SKM-1 treated with dmso at 0.1 percent for 144 hours (cell line): Measurements from ENCODE around the gene CFP.
"Not testable (repeated sequence)": the region's sequence is repeated elsewhere in the genome, so short reads cannot be mapped to it uniquely, and the experiment has no call there.

Experiments
- DNase-seq: peaks from one replicate; lab custom pipeline; 2025; ENCODE audit not compliant: unreplicated experiment; lab: John Stamatoyannopoulos, UW

The CFP gene

DNA sequence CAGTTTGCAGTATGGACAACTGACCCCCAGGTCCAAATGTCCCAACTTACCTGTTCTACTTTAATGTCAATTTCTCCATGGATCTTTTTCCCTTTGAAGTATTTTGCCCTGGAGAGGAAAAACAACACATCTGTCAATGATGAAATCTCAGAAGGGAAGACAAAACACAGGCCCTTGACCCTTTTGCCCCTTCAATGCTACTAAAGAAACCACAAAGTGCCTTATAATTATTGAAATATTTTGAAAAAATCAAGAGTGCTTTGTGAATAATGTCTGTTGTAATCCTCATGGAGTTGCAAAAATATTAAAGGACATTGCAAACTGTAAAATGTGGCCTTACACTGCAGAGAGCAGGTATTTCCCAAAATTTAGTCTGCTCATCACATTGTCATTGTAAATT is 22.6 kb downstream of the CFP start:
- no peak for DNase-seq

DNA sequence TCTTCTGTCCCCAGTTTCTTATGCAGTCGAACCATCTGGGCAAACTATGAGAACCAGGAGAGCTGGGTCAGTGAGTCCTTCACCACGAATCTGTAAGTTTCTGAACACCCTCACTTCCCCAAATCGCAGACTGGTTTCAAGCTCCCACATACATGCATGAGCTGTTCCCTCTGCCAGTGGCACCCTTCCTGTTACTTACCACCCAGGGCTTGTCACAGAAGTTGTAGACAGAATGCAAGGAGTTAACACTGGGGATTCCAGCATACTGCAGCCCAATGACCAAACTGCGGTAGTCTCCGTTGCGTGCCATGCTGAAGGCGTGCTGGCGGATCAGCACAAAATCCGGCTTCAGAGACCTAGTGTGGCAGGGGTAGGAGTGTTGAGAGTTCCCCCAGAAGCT is 24.7 kb downstream of the CFP start:
- peak; percentile 12 for DNase-seq

DNA sequence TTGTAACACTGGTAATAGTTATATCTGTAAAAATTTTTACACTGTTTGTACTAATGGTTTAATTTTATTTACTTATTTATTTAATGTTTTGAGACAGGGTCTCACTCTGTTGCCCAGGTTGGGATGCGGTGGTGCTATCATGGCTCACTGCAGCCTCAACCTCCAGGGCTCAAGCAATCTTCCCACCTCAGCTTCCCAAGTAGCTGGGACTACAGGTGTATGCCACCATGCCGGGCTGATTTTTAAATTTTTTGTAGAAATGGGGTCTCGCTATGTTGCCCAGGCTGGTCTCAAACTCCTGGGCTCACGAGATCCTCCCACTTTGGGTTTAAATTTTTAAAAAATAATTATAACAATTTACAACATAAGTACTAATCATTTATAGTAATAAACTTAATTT is 26.6 kb downstream of the CFP start:
- not testable (repeated sequence) for DNase-seq

- no peak for DNase-seq
These were observed 32.5 kb downstream of the CFP start for GRCh38 chrX:47597222-47597621.

DNA sequence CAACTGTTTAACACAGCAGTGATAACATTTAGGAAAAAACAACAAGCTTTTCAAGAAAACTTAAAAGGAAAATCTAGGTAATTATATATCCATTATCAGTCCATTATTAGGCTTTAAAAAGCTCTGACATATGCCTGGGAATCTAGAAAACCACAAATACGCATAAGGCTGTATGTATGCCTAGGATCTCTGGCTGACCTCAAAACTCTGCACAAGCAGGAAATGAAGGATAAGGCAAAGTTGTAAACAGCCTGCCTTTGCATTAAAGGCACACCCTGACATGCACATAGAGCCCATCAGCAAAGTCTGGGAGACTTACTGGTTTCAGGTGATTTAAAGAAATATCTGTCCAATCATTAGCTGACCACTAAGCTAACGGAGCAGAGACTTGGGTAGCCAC is 33.5 kb downstream of the CFP start:
- no peak for DNase-seq

DNA sequence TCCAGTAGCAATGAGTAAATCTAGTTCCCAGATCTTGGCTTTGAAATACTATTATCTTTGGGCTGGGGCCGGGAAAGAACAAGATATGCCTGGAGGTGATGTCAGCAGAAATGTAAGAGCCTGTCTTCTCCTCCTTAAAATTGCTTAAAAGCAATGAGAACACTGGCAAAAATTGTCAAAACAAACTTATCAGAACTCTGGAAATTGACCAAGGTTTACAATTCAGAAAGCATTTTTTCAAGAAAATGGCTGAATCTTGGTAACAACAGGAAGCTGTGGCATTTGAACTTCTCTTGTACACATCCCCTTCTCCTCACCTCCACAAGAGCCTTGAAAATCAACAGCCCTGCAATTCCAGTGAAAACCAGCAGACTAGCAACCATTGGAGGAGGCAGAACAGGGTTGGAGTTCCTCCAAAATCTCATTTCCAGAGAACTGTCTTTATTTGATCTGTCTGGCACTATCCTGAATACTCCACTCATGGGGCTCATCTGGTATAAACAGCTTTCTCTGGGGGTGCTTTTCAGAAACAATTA is 33.9 kb downstream of the CFP start:
- no peak for DNase-seq

GRCh38 chrX:47593522-47593921 is 36.2 kb downstream of the CFP start:
- no peak for DNase-seq

DNA sequence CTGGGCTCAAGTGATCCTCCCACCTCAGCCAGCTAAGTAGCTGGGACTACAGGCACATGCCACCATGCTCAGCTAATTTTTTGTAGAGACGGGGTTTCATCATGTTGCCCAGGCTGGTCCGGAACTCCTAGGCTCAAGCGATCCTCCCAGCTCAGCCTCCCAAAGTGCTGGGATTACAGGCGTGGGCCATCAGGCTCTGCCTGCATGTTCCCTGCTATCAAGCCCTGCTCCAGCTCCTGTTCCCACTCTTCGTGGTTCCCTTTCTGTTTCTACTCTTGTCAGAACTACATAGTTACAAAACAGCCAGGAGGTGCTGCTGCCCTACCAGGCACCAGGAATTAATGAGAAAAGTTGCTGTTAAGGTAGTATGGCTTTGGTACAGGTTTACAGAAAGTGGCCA is 38.7 kb downstream of the CFP start:
- no peak for DNase-seq

DNA sequence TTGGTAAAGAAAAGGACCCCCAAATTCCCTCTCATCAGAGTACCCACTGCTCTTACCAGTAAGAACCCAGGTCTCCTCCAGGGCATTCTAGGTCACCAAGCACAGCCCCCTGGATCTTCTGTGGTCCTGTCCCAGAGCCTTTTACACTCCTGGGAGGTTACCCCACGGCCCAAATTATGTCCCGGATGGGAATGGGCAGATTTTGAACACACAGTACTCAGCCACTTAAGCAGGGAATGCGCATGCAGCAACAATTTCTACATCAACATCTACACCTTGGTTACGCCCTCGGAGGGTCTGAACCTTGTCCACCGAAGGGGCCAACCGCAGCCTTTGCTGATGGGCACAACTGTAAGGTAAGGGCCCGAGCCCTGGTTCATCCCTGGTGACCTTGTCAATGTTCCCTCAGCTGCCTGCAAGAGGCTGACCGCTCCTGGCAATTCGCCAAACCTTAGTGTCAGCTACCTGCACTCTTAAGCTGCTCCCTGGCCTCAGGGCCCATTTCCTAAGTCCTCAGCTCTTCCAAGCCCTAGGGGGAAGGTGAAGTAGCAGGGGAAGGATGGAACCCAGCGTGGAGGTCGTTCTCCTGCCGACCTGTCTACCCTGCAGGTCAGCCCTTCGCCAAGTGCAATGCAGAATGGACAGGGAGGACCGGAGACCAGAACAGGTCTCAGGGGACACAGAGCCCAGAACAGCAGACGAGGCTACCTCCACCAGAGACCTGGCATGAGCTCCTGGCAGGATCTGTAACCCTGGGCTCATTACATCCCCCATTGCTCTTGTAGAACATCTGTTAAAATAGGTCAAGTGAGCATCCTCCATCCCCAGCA is 41.6 kb downstream of the CFP start:
- DNase-seq, result no peak

GRCh38 chrX:47587091-47587891 is 42.4 kb downstream of the CFP start:
- DNase-seq, result no peak

- no peak for DNase-seq
These were observed 43.5 kb downstream of the CFP start for GRCh38 chrX:47586043-47586787.

DNA sequence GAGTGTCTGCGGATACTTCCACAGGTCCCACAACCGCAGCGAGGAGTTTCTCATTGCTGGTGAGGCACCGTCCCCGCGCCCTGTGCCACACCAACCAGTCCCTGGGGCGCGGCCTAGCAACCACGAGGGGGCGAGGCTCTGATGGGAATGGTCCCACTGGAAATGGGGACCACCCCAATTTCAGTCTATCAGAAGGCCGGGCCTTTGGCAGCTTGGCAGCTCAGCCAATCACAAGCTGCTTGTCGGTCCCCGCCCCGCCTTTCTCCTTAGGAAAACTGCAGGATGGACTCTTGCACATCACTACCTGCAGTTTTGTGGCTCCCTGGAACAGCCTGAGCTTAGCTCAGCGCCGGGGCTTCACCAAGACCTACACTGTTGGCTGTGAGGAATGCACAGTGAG is 44.5 kb downstream of the CFP start:
- no peak for DNase-seq

- DNase-seq, result no peak
These were observed 45.0 kb downstream of the CFP start for GRCh38 chrX:47584714-47585113.

- no peak for DNase-seq
These were observed 46.4 kb downstream of the CFP start for GRCh38 chrX:47583240-47583861.

GRCh38 chrX:47581731-47582647 is 47.7 kb downstream of the CFP start, which contains the start of gene TIMP1:
Gene TIMP1, plus strand, starts transcription at chrX:47582436. Its CDS starts 980 bp downstream, at chrX:47583416.
- peak; percentile 83 for DNase-seq

DNA sequence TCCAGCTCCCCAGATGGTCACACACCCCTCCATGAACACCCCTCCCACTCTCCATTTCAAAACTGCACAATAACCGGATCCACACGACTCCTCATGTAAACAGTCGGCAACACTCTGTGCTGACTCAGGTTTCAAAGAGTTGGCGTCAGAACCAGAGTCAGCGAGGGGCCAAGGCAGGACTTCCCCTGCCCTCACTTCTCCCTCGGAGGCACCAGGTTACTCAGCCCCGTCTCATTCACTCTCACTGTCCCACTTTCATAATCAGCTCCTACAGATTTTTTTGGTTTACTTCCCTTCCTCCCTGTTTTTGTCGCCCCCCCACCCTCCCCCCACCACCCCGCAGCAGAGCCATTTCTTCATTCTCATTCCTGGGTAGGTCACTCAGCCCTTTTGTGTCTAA is 50.2 kb downstream of the CFP start:
- peak; percentile 69 for DNase-seq

- DNase-seq, result no peak
These were observed 51.0 kb downstream of the CFP start for GRCh38 chrX:47578692-47579091.

GRCh38 chrX:47577901-47578300 is 51.8 kb downstream of the CFP start:
- no peak for DNase-seq

DNA sequence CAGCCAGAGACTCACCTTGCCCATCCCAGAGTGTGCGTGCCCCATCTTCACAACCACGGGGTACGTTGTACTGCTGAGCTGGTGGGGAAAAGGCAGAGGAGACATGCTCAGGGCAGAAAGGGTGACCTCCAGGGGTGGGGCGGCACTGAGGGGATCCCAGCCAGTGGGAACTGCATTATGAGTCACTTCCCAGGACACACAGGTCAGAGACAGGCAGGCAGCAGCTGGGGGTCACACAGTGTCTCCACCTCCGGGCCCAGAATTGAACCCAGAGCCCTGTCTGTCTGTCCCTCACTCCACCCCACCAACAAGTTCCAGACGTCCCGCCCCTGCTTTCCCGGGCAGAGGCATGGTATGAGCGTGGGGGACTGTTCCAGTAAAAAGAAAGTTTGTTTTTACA is 52.3 kb downstream of the CFP start:
- no peak for DNase-seq
